Midbrain (tissue), 1 donor: ENCODE data around the gene DOLK.

ENCODE experiments used
- DNase-seq: peaks from one replicate; lab custom pipeline; 2025; lab: John Stamatoyannopoulos, UW

The DOLK gene

GRCh38 chr9:128933731-128934130 is 13.7 kb downstream of the DOLK start:
- no peak for DNase-seq

- no peak for DNase-seq
These were observed 17.8 kb downstream of the DOLK start for GRCh38 chr9:128929560-128929959.

- no peak for DNase-seq
These were observed 18.8 kb downstream of the DOLK start for GRCh38 chr9:128928624-128929023.

- peak; percentile 48 for DNase-seq
These were observed 19.5 kb downstream of the DOLK start for GRCh38 chr9:128927731-128928411.

GRCh38 chr9:128923493-128923883 is 23.9 kb downstream of the DOLK start:
- no peak for DNase-seq

- no peak for DNase-seq
These were observed 25.3 kb downstream of the DOLK start for GRCh38 chr9:128921881-128922763.

- peak; percentile 84 for DNase-seq
These were observed 26.9 kb downstream of the DOLK start, which contains the start of gene PHYHD1 for GRCh38 chr9:128920381-128921058. Gene PHYHD1, plus strand, starts transcription at chr9:128920982. Its CDS starts 1,342 bp downstream, at chr9:128922324.

- no peak for DNase-seq
These were observed 27.9 kb downstream of the DOLK start for GRCh38 chr9:128919402-128920089.

GRCh38 chr9:128918921-128919320 is 28.5 kb downstream of the DOLK start:
- no peak for DNase-seq

- peak; percentile 78 for DNase-seq
These were observed 30.1 kb downstream of the DOLK start for GRCh38 chr9:128917151-128917849.

GRCh38 chr9:128916745-128917144 is 30.7 kb downstream of the DOLK start:
- DNase-seq = no peak

GRCh38 chr9:128916204-128916603 is 31.2 kb downstream of the DOLK start:
- no peak for DNase-seq

- DNase-seq = no peak
These were observed 33.2 kb downstream of the DOLK start for GRCh38 chr9:128913995-128914772.

GRCh38 chr9:128913048-128913900 is 34.1 kb downstream of the DOLK start:
- no peak for DNase-seq

- no peak for DNase-seq
These were observed 35.0 kb downstream of the DOLK start for GRCh38 chr9:128912270-128912853.

- no peak for DNase-seq
These were observed 35.8 kb downstream of the DOLK start for GRCh38 chr9:128911529-128912035.

GRCh38 chr9:128910906-128911305 is 36.5 kb downstream of the DOLK start:
- DNase-seq = no peak

- no peak for DNase-seq
These were observed 37.5 kb downstream of the DOLK start for GRCh38 chr9:128909859-128910258.

- no peak for DNase-seq
These were observed 39.0 kb downstream of the DOLK start for GRCh38 chr9:128908372-128908771.
